Measurements from ENCODE around the gene RSRC1.

The RSRC1 gene

DNA sequence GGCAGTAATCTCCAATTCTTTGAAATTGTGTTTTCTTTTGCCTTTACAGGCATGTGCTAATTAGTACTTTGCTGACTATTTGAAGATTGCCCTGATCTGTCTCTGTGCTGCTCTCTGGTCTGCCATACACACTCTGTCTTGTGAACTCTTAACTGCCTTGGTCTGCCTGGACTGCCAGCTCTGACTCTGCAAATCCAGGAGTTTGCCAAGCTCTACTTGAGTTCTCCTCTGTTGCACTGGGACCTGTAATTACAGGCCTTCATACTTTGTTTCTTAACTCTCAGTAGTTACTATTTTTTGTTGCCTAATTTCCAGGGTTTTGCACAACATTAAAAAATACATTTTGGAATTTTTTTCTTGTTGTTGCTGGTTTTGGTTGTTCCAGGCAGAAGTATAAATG lies 155.0 kb downstream of the RSRC1 start:
- H3K36me3 ChIP-seq (ENCODE audit: insufficient read depth, low read length) = peaks cover 12% of the 10 kb centered on the region; the same call in 1 of the 2 replicates
- no peaks in the 10 kb centered on the region for H3K79me2 ChIP-seq (ENCODE audit: insufficient read depth, low read length)
- no peaks in the 10 kb centered on the region for H4K20me1 ChIP-seq (ENCODE audit: insufficient read depth, low read length)

DNA sequence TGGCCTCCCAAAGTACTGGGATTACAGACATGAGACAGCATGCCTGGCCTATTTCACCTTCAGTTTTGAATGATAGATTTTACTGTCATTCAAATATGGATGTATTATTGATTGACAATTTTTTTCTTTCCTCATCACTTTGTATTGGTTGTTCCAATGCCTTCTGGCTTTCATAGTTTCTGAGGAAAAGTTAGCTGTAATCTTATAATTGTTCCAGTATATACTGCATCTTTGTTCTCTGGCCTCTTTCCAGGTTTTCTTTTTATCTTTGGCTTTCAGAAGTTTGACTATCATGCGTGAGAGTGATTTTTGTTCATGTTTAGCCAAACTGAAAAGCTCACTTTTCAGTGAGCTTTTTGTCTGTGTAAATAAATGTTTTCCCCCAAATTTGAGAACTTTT lies 157.1 kb downstream of the RSRC1 start:
- H3K4me1 ChIP-seq (ENCODE audit: insufficient read depth, low read length, severe bottlenecking) = no peaks in the 10 kb centered on the region
- no peaks in the 10 kb centered on the region for H4K20me1 ChIP-seq (ENCODE audit: insufficient read depth, low read length)
- H2AFZ ChIP-seq (ENCODE audit: low read length) = no peak overlapping the region
- no peak for TF ChIP-seq EZH2 (IDR thresholded peaks at IDR 0.05; ENCODE audit: borderline replicate concordance, low read length)
- TF ChIP-seq, protein P1, sequence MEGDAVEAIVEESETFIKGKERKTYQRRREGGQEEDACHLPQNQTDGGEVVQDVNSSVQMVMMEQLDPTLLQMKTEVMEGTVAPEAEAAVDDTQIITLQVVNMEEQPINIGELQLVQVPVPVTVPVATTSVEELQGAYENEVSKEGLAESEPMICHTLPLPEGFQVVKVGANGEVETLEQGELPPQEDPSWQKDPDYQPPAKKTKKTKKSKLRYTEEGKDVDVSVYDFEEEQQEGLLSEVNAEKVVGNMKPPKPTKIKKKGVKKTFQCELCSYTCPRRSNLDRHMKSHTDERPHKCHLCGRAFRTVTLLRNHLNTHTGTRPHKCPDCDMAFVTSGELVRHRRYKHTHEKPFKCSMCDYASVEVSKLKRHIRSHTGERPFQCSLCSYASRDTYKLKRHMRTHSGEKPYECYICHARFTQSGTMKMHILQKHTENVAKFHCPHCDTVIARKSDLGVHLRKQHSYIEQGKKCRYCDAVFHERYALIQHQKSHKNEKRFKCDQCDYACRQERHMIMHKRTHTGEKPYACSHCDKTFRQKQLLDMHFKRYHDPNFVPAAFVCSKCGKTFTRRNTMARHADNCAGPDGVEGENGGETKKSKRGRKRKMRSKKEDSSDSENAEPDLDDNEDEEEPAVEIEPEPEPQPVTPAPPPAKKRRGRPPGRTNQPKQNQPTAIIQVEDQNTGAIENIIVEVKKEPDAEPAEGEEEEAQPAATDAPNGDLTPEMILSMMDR (IDR thresholded peaks at IDR 0.05; ENCODE audit: low read length) = no peak
- peaks cover 12% of the 10 kb centered on the region; the same call in 1 of the 2 replicates for H3K36me3 ChIP-seq (ENCODE audit: insufficient read depth, low read length)
- no peak overlapping the region for H3K9ac ChIP-seq (ENCODE audit: low read length)
- no peaks in the 10 kb centered on the region for H3F3A ChIP-seq (ENCODE audit: insufficient read depth, low read length)
- H3K27me3 ChIP-seq (ENCODE audit: insufficient read depth, low read length) = no peaks in the 10 kb centered on the region
- H3K9me3 ChIP-seq (ENCODE audit: low read length) = peaks cover 18% of the 10 kb centered on the region
- H3K27ac ChIP-seq (ENCODE audit: low read depth, low read length, poor library complexity, severe bottlenecking) = no peak overlapping the region
- H3K79me2 ChIP-seq (ENCODE audit: insufficient read depth, low read length) = no peaks in the 10 kb centered on the region
- no peak overlapping the region for H3K4me3 ChIP-seq (ENCODE audit: low read depth, low read length, poor library complexity, severe bottlenecking)
- no peak overlapping the region for H3K4me2 ChIP-seq (ENCODE audit: low read length)
- H3K9me2 ChIP-seq (ENCODE audit: low read depth, low read length) = no peaks in the 10 kb centered on the region

More for the DNA sequence above, 155.0 kb downstream of the RSRC1 start:
- Histone ChIP-seq H3K27ac (ENCODE audit: low read depth, low read length, poor library complexity, severe bottlenecking) (no peak overlapping the region), H3K9me3 (ENCODE audit: low read length) (peaks cover 18% of the 10 kb centered on the region), H3K9me2 (ENCODE audit: low read depth, low read length) (no peaks in the 10 kb centered on the region), H3F3A (ENCODE audit: insufficient read depth, low read length) (no peaks in the 10 kb centered on the region), H3K9ac (ENCODE audit: low read length) (no peak overlapping the region), H3K4me3 (ENCODE audit: low read depth, low read length, poor library complexity, severe bottlenecking) (no peak overlapping the region), H3K4me1 (ENCODE audit: insufficient read depth, low read length, severe bottlenecking) (no peaks in the 10 kb centered on the region), H2AFZ (ENCODE audit: low read length) (no peak overlapping the region), H3K27me3 (ENCODE audit: insufficient read depth, low read length) (no peaks in the 10 kb centered on the region), H3K4me2 (ENCODE audit: low read length) (no peak overlapping the region)
- TF ChIP-seq, protein P1 (IDR thresholded peaks at IDR 0.05; ENCODE audit: low read length) = no peak
- TF ChIP-seq EZH2 (IDR thresholded peaks at IDR 0.05; ENCODE audit: borderline replicate concordance, low read length) = no peak

DNA sequence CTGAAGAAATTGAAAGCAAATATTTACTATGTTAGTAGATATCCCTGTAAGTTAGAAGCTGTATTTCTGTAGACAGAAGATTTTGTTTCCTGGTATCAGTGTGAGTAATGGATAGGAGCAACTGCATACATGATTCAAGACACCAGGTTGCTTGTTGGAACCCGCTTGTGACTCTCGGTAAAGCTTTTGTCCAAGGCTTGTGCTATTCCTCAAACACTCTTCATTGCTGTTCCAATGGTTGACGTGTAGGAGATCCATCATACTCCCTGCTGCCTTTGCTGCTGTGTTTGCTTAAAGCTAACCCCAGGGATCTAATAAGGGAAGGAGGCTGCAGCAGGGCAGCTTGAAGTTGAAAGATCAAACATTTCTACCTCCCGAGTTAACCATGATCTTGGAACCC lies 160.1 kb downstream of the RSRC1 start:
- H3K27ac ChIP-seq (ENCODE audit: low read depth, low read length, poor library complexity, severe bottlenecking) = no peak overlapping the region
- H3K36me3 ChIP-seq (ENCODE audit: insufficient read depth, low read length) = peaks cover 12% of the 10 kb centered on the region; the same call in 1 of the 2 replicates
- no peaks in the 10 kb centered on the region for H3K79me2 ChIP-seq (ENCODE audit: insufficient read depth, low read length)
- H3K4me1 ChIP-seq (ENCODE audit: insufficient read depth, low read length, severe bottlenecking) = no peaks in the 10 kb centered on the region
- H3K9ac ChIP-seq (ENCODE audit: low read length) = no peak overlapping the region
- H3K4me2 ChIP-seq (ENCODE audit: low read length) = no peak overlapping the region
- no peak overlapping the region for H2AFZ ChIP-seq (ENCODE audit: low read length)
- no peaks in the 10 kb centered on the region for H4K20me1 ChIP-seq (ENCODE audit: insufficient read depth, low read length)
- H3F3A ChIP-seq (ENCODE audit: insufficient read depth, low read length) = no peaks in the 10 kb centered on the region
- no peak for TF ChIP-seq EZH2 (IDR thresholded peaks at IDR 0.05; ENCODE audit: borderline replicate concordance, low read length)
- TF ChIP-seq, protein P1 (IDR thresholded peaks at IDR 0.05; ENCODE audit: low read length) = no peak
- H3K9me2 ChIP-seq (ENCODE audit: low read depth, low read length) = no peaks in the 10 kb centered on the region
- peaks cover 18% of the 10 kb centered on the region for H3K9me3 ChIP-seq (ENCODE audit: low read length)
- H3K4me3 ChIP-seq (ENCODE audit: low read depth, low read length, poor library complexity, severe bottlenecking) = no peak overlapping the region
- H3K27me3 ChIP-seq (ENCODE audit: insufficient read depth, low read length) = no peaks in the 10 kb centered on the region
